Upper lobe of right lung (tissue), 1 donor: Measurements from ENCODE around the gene SLBP. TPM values are rescaled to one million over a fixed set of nuclear protein-coding genes. Genes with fewer than 3 reads are reported as not detected.

Source experiments
- ATAC-seq: fragments of 200-7000 bp; cut with Tn5 transposase; one replicate; pipeline ENCODE4 v1.9.1; 2020; ENCODE audit warnings: mild to moderate bottlenecking, moderate library complexity
- DNase-seq: peaks from one replicate; pipeline ENCODE4 v3.0.0-alpha.2; 2020
- H3K27ac ChIP-seq: fragments of 200-600 bp; one replicate; pipeline ENCODE4 v1.8.0; 2022
- H3K27me3 ChIP-seq: fragments of 200-600 bp; one replicate; pipeline ENCODE4 v1.8.0; 2022; ENCODE audit warnings: mild to moderate bottlenecking
- H3K36me3 ChIP-seq: fragments of 200-600 bp; one replicate; pipeline ENCODE4 v1.8.0; 2022
- H3K4me1 ChIP-seq: fragments of 200-600 bp; one replicate; pipeline ENCODE4 v1.8.0; 2022
- H3K4me3 ChIP-seq: fragments of 200-600 bp; one replicate; pipeline ENCODE4 v1.8.0; 2022; ENCODE audit warnings: mild to moderate bottlenecking
- H3K9me3 ChIP-seq: fragments of 200-600 bp; one replicate; pipeline ENCODE4 v1.8.0; 2022
- CTCF ChIP-seq: fragments of 200-600 bp; IDR thresholded peaks from one replicate; pipeline ENCODE4 v1.8.0; 2022; ENCODE audit warnings: antibody characterized with exemption
- intact Hi-C: fragments of 100-400 bp; cut with DNase I; formaldehyde crosslinking; loops from one replicate; pipeline ENCODE4 v1.11.0; 2022
- total RNA-seq: library from RNA; stranded (reverse); fragmentation: NEBNext Ultra II Directional; extraction: Animal tissue kit (Norgen Biotek cat#: 25700); gene quantifications from one replicate; pipeline ENCODE4 v1.2.1, GENCODE V29; 2021
- donor health status: DM: no; HTN: yes; CAD: no; lungs with severe emphysema.

Gene SLBP
- total RNA-seq, 1 donor from 2014 or later, result 32.8 TPM

- Histone ChIP-seq H3K9me3 (no peaks in the 10 kb centered on the region), H3K4me1 (peaks cover 4% of the 10 kb centered on the region), H3K36me3 (no peaks in the 10 kb centered on the region), H3K27me3 (no peaks in the 10 kb centered on the region), H3K4me3 (peak overlapping the region; percentile 55), H3K27ac (peak overlapping the region; percentile 51)
- no peak for TF ChIP-seq CTCF
- intact Hi-C loops, result no loop called here
- DNase-seq (no peak), ATAC-seq (peak; percentile 1)
Observed at GRCh38 chr4:1684506-1685234, 27.4 kb downstream of the SLBP start.

GRCh38 chr4:1683736-1684505 is 28.2 kb downstream of the SLBP start, which contains the start of gene FAM53A:
TSS of gene FAM53A (minus strand) at chr4:1684313. CDS start at chr4:1668741, 15,572 bp downstream.
- ATAC-seq, result peak; percentile 98
- intact Hi-C loops, result no loop called here
- TF ChIP-seq CTCF, result no peak
- peak within 1 kb of the TSS; percentile 71 for H3K4me3 ChIP-seq
- H3K27me3 ChIP-seq, result no peaks in the 10 kb centered on the region
- H3K36me3 ChIP-seq, result no peaks in the 10 kb centered on the region
- H3K4me1 ChIP-seq, result peaks cover 4% of the 10 kb centered on the region
- H3K9me3 ChIP-seq, result no peaks in the 10 kb centered on the region
- peak; percentile 97 for DNase-seq
- H3K27ac ChIP-seq, result peak within 1 kb of the TSS; percentile 65

- intact Hi-C loops, result no loop called here
- no peak for TF ChIP-seq CTCF
- H3K4me3 ChIP-seq, result peak overlapping the region; percentile 71
- H3K27ac ChIP-seq, result peak overlapping the region; percentile 65
- H3K4me1 ChIP-seq, result peaks cover 4% of the 10 kb centered on the region
- DNase-seq, result no peak
- H3K27me3 ChIP-seq, result no peaks in the 10 kb centered on the region
- H3K36me3 ChIP-seq, result no peaks in the 10 kb centered on the region
- ATAC-seq, result no peak
- H3K9me3 ChIP-seq, result no peaks in the 10 kb centered on the region
Observed at GRCh38 chr4:1683261-1683735, 28.8 kb downstream of the SLBP start.

- DNase-seq, result no peak
- Histone ChIP-seq H3K27ac (peak overlapping the region; percentile 65), H3K9me3 (no peaks in the 10 kb centered on the region), H3K4me3 (peak overlapping the region; percentile 71), H3K36me3 (no peaks in the 10 kb centered on the region), H3K27me3 (no peaks in the 10 kb centered on the region), H3K4me1 (peaks cover 4% of the 10 kb centered on the region)
- intact Hi-C loops, result no loop called here
- ATAC-seq, result no peak
- no peak for TF ChIP-seq CTCF
Observed at GRCh38 chr4:1682860-1683259, 29.3 kb downstream of the SLBP start.

GRCh38 chr4:1678244-1678643 is 33.9 kb downstream of the SLBP start:
- Histone ChIP-seq H3K4me3 (no peak overlapping the region), H3K36me3 (no peaks in the 10 kb centered on the region), H3K4me1 (peaks cover 4% of the 10 kb centered on the region), H3K27me3 (no peaks in the 10 kb centered on the region), H3K9me3 (no peaks in the 10 kb centered on the region), H3K27ac (no peak overlapping the region)
- ATAC-seq, result no peak
- intact Hi-C loops, result no loop called here
- no peak for TF ChIP-seq CTCF
- no peak for DNase-seq
